Stimulated activated CD4-positive, alpha-beta T cell treated with anti-CD3 and anti-CD28 coated beads, Interleukin-2, amount 100 ng/mL, for 24 hours (primary cell): ENCODE data around the gene CFAP65.

ENCODE experiments used
- DNase-seq, 2 donors: peaks; one replicate each; pipeline ENCODE4 v3.0.0-alpha.2; 2020

CFAP65 gene

GRCh38 chr2:218961651-218962570 is 79.4 kb downstream of the CFAP65 start:
- DNase-seq: peak in 1 of 2 donors; percentile 26

GRCh38 chr2:218961229-218961628 is 80.1 kb downstream of the CFAP65 start:
- no peak for DNase-seq

GRCh38 chr2:218960309-218961165 is 80.8 kb downstream of the CFAP65 start:
- DNase-seq: no peak

GRCh38 chr2:218959761-218960308 is 81.5 kb downstream of the CFAP65 start:
- no peak for DNase-seq

GRCh38 chr2:218959141-218959731 is 82.1 kb downstream of the CFAP65 start, which contains the start of gene CDK5R2:
Gene CDK5R2 (plus strand): TSS chr2:218959666. CDS start chr2:218959821, 155 bp downstream.
- peak; percentile 73 to 84 for DNase-seq

GRCh38 chr2:218958276-218958675 is 83.0 kb downstream of the CFAP65 start:
- DNase-seq: no peak

GRCh38 chr2:218957671-218958070 is 83.6 kb downstream of the CFAP65 start:
- no peak for DNase-seq

GRCh38 chr2:218956039-218956438 is 85.3 kb downstream of the CFAP65 start:
- DNase-seq: no peak

- DNase-seq: no peak
Measured at GRCh38 chr2:218954541-218955300, 86.6 kb downstream of the CFAP65 start.

GRCh38 chr2:218953366-218953954 is 87.9 kb downstream of the CFAP65 start:
- DNase-seq: no peak
